Measurements from ENCODE around the gene FKBP9. TPM values are rescaled to one million over a fixed set of nuclear protein-coding genes. Genes with fewer than 3 reads are reported as not detected.

The FKBP9 gene
- polyA plus RNA-seq, 1 donor (not counting 4 experiments of a cell fraction or from before 2014, with no cell fraction given) = 92.2 TPM

DNA sequence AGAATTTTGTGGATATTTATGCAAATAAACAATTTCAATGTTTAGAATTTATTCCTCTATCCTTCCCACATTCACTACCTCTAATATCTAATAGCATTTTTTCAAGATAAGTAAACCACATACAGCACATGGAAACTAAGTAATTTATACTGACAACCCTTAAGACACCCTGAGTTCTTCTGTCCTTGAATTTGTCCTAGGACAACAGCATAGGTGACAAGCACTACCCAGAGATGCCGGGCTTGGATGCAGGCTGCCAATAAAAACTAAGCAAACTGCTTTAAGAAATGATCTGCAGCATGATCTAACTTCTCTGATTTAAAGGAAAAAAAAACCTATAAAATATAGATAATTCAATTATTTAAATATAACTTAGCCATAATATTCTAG is 82.7 kb downstream of the FKBP9 start:
- H4K20me1 ChIP-seq (ENCODE audit: control insufficient read depth, extremely low read depth, insufficient read depth, low read length) = no peaks in the 10 kb centered on the region
- H3K4me3 ChIP-seq (ENCODE audit: control insufficient read depth in 2 of 3, extremely low read depth in 1 of 3, insufficient read depth in 2 of 3, low read depth in 1 of 3, low read length in 3 of 3) = peak overlapping the region; percentile 13 to 83 (median 66)
- no peak overlapping the region for H2AFZ ChIP-seq (ENCODE audit: control insufficient read depth, low read length)
- H3K4me2 ChIP-seq (ENCODE audit: control insufficient read depth, extremely low read depth, insufficient read depth, low read depth, low read length) = peak overlapping the region; percentile 72
- no peaks in the 10 kb centered on the region for H3K9me3 ChIP-seq (ENCODE audit: control insufficient read depth, low read depth, low read length)
- no peaks in the 10 kb centered on the region for H3K9me1 ChIP-seq (ENCODE audit: control insufficient read depth, extremely low read depth, insufficient read depth, low read length)
- peak overlapping the region; percentile 58 for H3K27ac ChIP-seq (ENCODE audit: control insufficient read depth, insufficient read depth, low read length)
- dilution Hi-C loops (cut with MboI; ENCODE audit: extremely low pct_ligation_motif_present, low sequenced_read_pairs) = no loop called here
- FAIRE-seq = no peak
- no peak for DNase-seq (ENCODE audit: low read depth, low spot score)
- TF ChIP-seq, protein P1, sequence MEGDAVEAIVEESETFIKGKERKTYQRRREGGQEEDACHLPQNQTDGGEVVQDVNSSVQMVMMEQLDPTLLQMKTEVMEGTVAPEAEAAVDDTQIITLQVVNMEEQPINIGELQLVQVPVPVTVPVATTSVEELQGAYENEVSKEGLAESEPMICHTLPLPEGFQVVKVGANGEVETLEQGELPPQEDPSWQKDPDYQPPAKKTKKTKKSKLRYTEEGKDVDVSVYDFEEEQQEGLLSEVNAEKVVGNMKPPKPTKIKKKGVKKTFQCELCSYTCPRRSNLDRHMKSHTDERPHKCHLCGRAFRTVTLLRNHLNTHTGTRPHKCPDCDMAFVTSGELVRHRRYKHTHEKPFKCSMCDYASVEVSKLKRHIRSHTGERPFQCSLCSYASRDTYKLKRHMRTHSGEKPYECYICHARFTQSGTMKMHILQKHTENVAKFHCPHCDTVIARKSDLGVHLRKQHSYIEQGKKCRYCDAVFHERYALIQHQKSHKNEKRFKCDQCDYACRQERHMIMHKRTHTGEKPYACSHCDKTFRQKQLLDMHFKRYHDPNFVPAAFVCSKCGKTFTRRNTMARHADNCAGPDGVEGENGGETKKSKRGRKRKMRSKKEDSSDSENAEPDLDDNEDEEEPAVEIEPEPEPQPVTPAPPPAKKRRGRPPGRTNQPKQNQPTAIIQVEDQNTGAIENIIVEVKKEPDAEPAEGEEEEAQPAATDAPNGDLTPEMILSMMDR (optimal IDR thresholded peaks at IDR 0.05 in 1 of 3, IDR thresholded peaks at IDR 0.05 in 1 of 3, conservative IDR thresholded peaks at IDR 0.05 in 1 of 3; ENCODE audit: extremely low read depth in 1 of 3, insufficient read depth in 2 of 3, low read length in 3 of 3) = no peak
- TF ChIP-seq EZH2 (IDR thresholded peaks at IDR 0.05; ENCODE audit: low read length) = no peak
- H3K79me2 ChIP-seq (ENCODE audit: control insufficient read depth, insufficient read depth, low read length) = peaks cover 72% of the 10 kb centered on the region
- peak overlapping the region; percentile 66 for H3K9ac ChIP-seq (ENCODE audit: control insufficient read depth, extremely low read depth, insufficient read depth, low read length)
- no peaks in the 10 kb centered on the region for H3K36me3 ChIP-seq (ENCODE audit: control insufficient read depth in 2 of 2, extremely low read depth in 1 of 2, insufficient read depth in 2 of 2, low read length in 2 of 2)
- peaks cover 16% of the 10 kb centered on the region for H3K4me1 ChIP-seq (ENCODE audit: control insufficient read depth, extremely low read depth, insufficient read depth, low read length)
- H3K27me3 ChIP-seq (ENCODE audit: control insufficient read depth, extremely low read depth, insufficient read depth, low read length) = no peaks in the 10 kb centered on the region

- Histone ChIP-seq H3K9me3 (ENCODE audit: control insufficient read depth, low read depth, low read length) (no peaks in the 10 kb centered on the region), H3K27me3 (ENCODE audit: control insufficient read depth, extremely low read depth, insufficient read depth, low read length) (no peaks in the 10 kb centered on the region), H4K20me1 (ENCODE audit: control insufficient read depth, extremely low read depth, insufficient read depth, low read length) (no peaks in the 10 kb centered on the region), H3K9me1 (ENCODE audit: control insufficient read depth, extremely low read depth, insufficient read depth, low read length) (no peaks in the 10 kb centered on the region), H3K4me2 (ENCODE audit: control insufficient read depth, extremely low read depth, insufficient read depth, low read depth, low read length) (peak overlapping the region; percentile 72), H3K79me2 (ENCODE audit: control insufficient read depth, insufficient read depth, low read length) (peaks cover 76% of the 10 kb centered on the region), H3K36me3 (ENCODE audit: control insufficient read depth in 2 of 2, extremely low read depth in 1 of 2, insufficient read depth in 2 of 2, low read length in 2 of 2) (no peaks in the 10 kb centered on the region), H3K9ac (ENCODE audit: control insufficient read depth, extremely low read depth, insufficient read depth, low read length) (peak overlapping the region; percentile 55), H2AFZ (ENCODE audit: control insufficient read depth, low read length) (peak overlapping the region; percentile 0), H3K27ac (ENCODE audit: control insufficient read depth, insufficient read depth, low read length) (peak overlapping the region; percentile 53), H3K4me3 (ENCODE audit: control insufficient read depth in 2 of 3, extremely low read depth in 1 of 3, insufficient read depth in 2 of 3, low read depth in 1 of 3, low read length in 3 of 3) (peak overlapping the region in 2 of 3 experiments; percentile 49 to 58), H3K4me1 (ENCODE audit: control insufficient read depth, extremely low read depth, insufficient read depth, low read length) (peaks cover 16% of the 10 kb centered on the region)
- dilution Hi-C loops (cut with MboI; ENCODE audit: extremely low pct_ligation_motif_present, low sequenced_read_pairs) = no loop called here
- DNase-seq (ENCODE audit: low read depth, low spot score) (peak; percentile 44), FAIRE-seq (peak; percentile 89)
- TF ChIP-seq EZH2 (IDR thresholded peaks at IDR 0.05; ENCODE audit: low read length) = no peak
- TF ChIP-seq, protein P1 (optimal IDR thresholded peaks at IDR 0.05 in 1 of 3, IDR thresholded peaks at IDR 0.05 in 1 of 3, conservative IDR thresholded peaks at IDR 0.05 in 1 of 3; ENCODE audit: extremely low read depth in 1 of 3, insufficient read depth in 2 of 3, low read length in 3 of 3) = no peak
Measured at GRCh38 chr7:33040803-33041516, 83.7 kb downstream of the FKBP9 start.

Measured in keratinocyte (primary cell).